Measurements from ENCODE around the gene WWC2. TPM values are rescaled to one million over a fixed set of nuclear protein-coding genes. Genes with fewer than 3 reads are reported as not detected.

Gene WWC2
- total RNA-seq, 1 donor from 2014 or later, result 109 TPM

DNA sequence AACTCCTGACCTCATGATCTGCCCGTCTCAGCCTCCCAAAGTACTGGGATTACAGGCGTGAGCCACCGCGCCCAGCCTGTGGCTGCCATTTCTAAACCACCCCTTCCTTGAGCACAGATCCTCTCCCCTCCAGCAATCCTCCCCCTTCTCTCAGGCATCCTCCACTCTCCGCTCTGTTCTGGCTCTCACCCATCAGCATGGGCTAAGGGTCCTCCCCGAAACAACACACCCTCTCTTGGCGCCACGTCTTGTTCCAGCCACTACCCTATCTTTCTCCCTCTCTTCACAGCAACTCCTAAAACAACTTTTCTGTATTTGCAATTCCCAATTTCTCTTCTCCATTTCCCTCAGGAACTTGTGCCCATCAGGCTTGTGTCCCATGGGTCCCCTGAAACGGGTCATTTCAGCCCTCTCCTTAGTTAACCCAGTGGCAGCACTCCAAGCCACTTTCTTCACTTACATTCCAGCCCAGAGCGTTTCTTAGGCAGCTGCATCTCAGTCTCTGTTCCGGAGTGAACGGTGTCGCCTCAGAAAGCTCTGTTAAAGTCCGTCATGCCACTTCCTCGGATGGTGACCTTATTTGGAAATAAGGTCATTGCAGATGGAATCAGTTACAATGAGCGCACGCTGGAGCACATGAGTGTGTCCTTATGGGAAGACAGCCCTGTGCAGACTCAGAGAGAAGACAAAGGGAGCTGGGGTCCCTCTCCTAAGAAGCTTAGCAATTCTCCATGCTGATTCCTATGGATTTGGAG lies 251.4 kb downstream of the WWC2 start:
- Histone ChIP-seq H3K9me3 (no peaks in the 10 kb centered on the region), H3K27ac (no peak overlapping the region), H3K4me1 (no peaks in the 10 kb centered on the region), H3K36me3 (no peaks in the 10 kb centered on the region), H3K4me3 (no peak overlapping the region), H3K27me3 (ENCODE audit: low read depth) (peaks cover 11% of the 10 kb centered on the region)
- TF ChIP-seq, protein P1, sequence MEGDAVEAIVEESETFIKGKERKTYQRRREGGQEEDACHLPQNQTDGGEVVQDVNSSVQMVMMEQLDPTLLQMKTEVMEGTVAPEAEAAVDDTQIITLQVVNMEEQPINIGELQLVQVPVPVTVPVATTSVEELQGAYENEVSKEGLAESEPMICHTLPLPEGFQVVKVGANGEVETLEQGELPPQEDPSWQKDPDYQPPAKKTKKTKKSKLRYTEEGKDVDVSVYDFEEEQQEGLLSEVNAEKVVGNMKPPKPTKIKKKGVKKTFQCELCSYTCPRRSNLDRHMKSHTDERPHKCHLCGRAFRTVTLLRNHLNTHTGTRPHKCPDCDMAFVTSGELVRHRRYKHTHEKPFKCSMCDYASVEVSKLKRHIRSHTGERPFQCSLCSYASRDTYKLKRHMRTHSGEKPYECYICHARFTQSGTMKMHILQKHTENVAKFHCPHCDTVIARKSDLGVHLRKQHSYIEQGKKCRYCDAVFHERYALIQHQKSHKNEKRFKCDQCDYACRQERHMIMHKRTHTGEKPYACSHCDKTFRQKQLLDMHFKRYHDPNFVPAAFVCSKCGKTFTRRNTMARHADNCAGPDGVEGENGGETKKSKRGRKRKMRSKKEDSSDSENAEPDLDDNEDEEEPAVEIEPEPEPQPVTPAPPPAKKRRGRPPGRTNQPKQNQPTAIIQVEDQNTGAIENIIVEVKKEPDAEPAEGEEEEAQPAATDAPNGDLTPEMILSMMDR (IDR thresholded peaks at IDR 0.05), result no peak
- DNase-seq, result no peak
- no peak for ATAC-seq
- intact Hi-C loops (cut with DNase I), result no loop called here

DNA sequence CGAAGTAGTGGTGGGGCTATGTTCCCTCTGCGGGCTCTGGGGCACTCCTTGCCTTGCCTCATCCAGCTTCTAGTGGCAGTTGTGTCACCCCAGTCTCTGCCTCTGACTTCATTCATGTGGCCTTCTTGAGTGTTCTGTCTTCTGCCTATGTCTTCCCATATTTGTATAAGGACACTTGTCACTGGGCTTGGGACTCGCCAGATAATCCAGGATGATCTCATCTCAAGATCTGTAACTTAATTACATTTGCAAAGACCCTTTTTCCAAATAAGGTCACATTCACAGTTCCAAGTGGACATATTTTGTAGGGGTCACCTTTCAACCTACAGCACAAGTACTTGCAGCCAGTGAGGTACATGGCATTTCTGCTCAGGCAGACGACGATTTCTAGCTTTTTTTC lies 253.5 kb downstream of the WWC2 start:
- H3K27me3 ChIP-seq (ENCODE audit: low read depth), result peaks cover 7% of the 10 kb centered on the region
- H3K9me3 ChIP-seq, result no peaks in the 10 kb centered on the region
- ATAC-seq (no peak), DNase-seq (no peak)
- H3K36me3 ChIP-seq, result no peaks in the 10 kb centered on the region
- H3K27ac ChIP-seq, result no peak overlapping the region
- TF ChIP-seq, protein P1 (IDR thresholded peaks at IDR 0.05), result no peak
- intact Hi-C loops (cut with DNase I), result no loop called here
- no peak overlapping the region for H3K4me3 ChIP-seq
- no peaks in the 10 kb centered on the region for H3K4me1 ChIP-seq

DNA sequence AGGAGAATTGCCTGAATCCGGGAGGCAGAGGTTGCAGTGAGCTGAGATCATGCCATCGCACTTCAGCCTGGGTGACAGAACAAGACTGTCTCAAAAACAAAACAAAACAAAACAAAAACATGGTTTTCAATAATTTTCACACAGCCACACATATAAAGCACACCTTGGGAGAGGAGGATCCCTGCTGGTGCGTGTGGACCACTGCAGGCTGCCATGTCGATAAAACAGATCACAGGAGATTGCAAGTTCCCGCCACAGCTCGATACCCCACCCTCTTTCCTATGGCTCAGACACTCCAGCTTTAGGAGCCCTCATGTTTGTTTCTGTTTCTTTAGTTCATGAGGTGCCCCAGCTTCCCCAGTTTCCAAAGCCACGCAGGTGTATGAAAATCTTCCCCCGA lies 254.5 kb downstream of the WWC2 start:
- no peak for DNase-seq

DNA sequence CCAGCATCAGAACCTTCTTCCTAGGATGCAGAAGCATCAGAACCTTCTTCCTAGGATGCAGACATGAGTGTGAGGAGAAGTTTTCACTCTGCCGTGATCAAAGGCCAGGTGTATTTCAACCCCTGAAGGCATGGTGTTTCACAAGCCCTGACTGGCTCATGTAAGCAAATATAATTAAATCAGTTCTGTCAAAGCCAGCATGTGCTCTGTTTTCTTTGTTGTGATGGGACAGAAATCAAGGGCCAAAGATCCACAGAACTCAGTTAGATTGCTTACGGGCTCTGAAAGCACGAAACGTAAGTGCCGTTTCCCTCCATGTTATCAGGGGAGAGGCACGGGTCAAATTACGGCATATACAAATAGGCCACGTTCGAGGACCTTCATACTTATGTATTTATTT lies 255.2 kb downstream of the WWC2 start:
- intact Hi-C loops (cut with DNase I), result no loop called here
- ATAC-seq (no peak), DNase-seq (no peak)
- TF ChIP-seq, protein P1 (IDR thresholded peaks at IDR 0.05), result no peak
- H3K9me3 ChIP-seq, result no peaks in the 10 kb centered on the region
- no peaks in the 10 kb centered on the region for H3K4me1 ChIP-seq
- H3K36me3 ChIP-seq, result no peaks in the 10 kb centered on the region
- peaks cover 7% of the 10 kb centered on the region for H3K27me3 ChIP-seq (ENCODE audit: low read depth)
- no peak overlapping the region for H3K27ac ChIP-seq
- H3K4me3 ChIP-seq, result no peak overlapping the region

More for the DNA sequence above, 254.5 kb downstream of the WWC2 start:
- Histone ChIP-seq H3K4me3 (no peak overlapping the region), H3K27ac (no peak overlapping the region), H3K4me1 (no peaks in the 10 kb centered on the region), H3K9me3 (no peaks in the 10 kb centered on the region), H3K36me3 (no peaks in the 10 kb centered on the region), H3K27me3 (ENCODE audit: low read depth) (peaks cover 7% of the 10 kb centered on the region)
- TF ChIP-seq, protein P1 (IDR thresholded peaks at IDR 0.05), result no peak
- no peak for ATAC-seq
- intact Hi-C loops (cut with DNase I), result no loop called here

DNA sequence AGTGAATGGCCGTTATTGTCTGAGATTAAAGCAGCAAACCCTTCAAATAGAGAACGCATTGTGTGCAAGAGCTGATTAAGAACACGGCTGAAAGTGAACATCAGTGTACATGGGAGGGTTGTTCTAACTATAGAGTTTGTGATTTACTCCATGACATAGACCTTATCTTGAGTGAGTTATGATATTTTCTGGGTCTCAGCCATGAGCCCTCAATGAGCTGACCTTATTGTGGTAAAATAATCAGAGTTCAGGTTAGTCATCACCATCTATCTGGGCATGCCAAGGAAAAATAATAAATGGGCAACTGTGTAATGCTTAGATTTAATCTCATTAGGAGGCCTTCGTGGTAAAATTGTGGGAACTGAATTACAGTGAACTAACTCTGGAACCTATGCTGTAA lies 256.3 kb downstream of the WWC2 start:
- ATAC-seq, result no peak
- intact Hi-C loops (cut with DNase I), result no loop called here

More for the DNA sequence above, 256.3 kb downstream of the WWC2 start:
- no peak for DNase-seq
- Histone ChIP-seq H3K9me3 (no peaks in the 10 kb centered on the region), H3K4me3 (no peak overlapping the region), H3K36me3 (no peaks in the 10 kb centered on the region), H3K27me3 (ENCODE audit: low read depth) (peaks cover 7% of the 10 kb centered on the region), H3K27ac (no peak overlapping the region), H3K4me1 (no peaks in the 10 kb centered on the region)
- TF ChIP-seq, protein P1 (IDR thresholded peaks at IDR 0.05), result no peak

Measured in lower lobe of right lung (tissue), 2 donors.